Adrenal gland (tissue), 12 donors: ENCODE data around the gene TGFA. TPM values are rescaled to one million over a fixed set of nuclear protein-coding genes. Genes with fewer than 3 reads are reported as not detected.

Experiments
- DNase-seq, 7 donors: peaks; one replicate each; pipeline ENCODE4 v3.0.0-alpha.2; 2019 to 2020
- H3K27ac ChIP-seq, 5 donors: fragments of 200-600 bp; sonication (generic) in 4 of 5; 1 replicate in 3 of 5; 2 replicates in 2 of 5; pipeline versions ENCODE4 v1.5.1 to v1.8.0; 2016 to 2020; ENCODE audit warnings: mild to moderate bottlenecking in 1 of 5
- H3K27me3 ChIP-seq: fragments of 200-600 bp; 2 replicates; pipeline ENCODE4 v1.8.0; 2021
- H3K36me3 ChIP-seq, 2 donors: fragments of 200-600 bp; replicated peaks in 1 of 2; 1 replicate in 1 of 2; 2 replicates in 1 of 2; pipeline versions ENCODE4 v1.5.1 to v1.8.0; 2018 to 2022
- H3K4me1 ChIP-seq, 2 donors: fragments of 200-600 bp; replicated peaks in 1 of 2; 1 replicate in 1 of 2; 2 replicates in 1 of 2; pipeline versions ENCODE4 v1.5.1 to v1.8.0; 2018 to 2021
- H3K4me3 ChIP-seq, 4 donors: fragments of 200-600 bp; sonication (generic) in 3 of 4; one replicate each; pipeline ENCODE4 v1.5.1; 2016 to 2018
- H3K9me3 ChIP-seq, 3 donors: fragments of 200-600 bp; sonication (generic) in 1 of 3; replicated peaks in 1 of 3; 1 replicate in 2 of 3; 2 replicates in 1 of 3; pipeline versions ENCODE4 v1.5.1 to v1.8.0; 2016 to 2021
- CTCF ChIP-seq, 6 experiments: fragments of 450-650 bp in 4 of 6; fragments of 200-600 bp in 2 of 6; sonication (generic) in 1 of 6; IDR thresholded peaks; 1 replicate in 5 of 6; 2 replicates in 1 of 6; pipeline versions ENCODE4 v1.5.1 to v1.8.0; 2016 to 2021; ENCODE audit warnings: antibody characterized with exemption in 6 of 6, mild to moderate bottlenecking in 2 of 6, moderate library complexity in 1 of 6
- POLR2A ChIP-seq, 2 donors: fragments of 450-650 bp; IDR thresholded peaks; one replicate each; pipeline ENCODE4 v1.6.1; 2017; ENCODE audit warnings: antibody characterized with exemption in 2 of 2, mild to moderate bottlenecking in 2 of 2, moderate library complexity in 1 of 2
- WGBS, 4 donors: extraction: QIAGEN DNeasy Blood & Tissue Kit in 2 of 4; methylation state at CpG; one replicate each; pipeline versions ENCODE4 v1.1.5 to v1.1.7; 2013 to 2017; 5-methylcytosine and 5-hydroxymethylcytosine counted together
- intact Hi-C, 2 donors: fragments of 100-400 bp; cut with DNase I; formaldehyde crosslinking; loops; one replicate each; pipeline versions ENCODE4 v1.14.1 to v1.15.0; 2022 to 2023
- polyA plus RNA-seq, 3 donors: library from polyadenylated mRNA; stranded (reverse); fragments of 200-250 nt in 2 of 3; fragments of 350-450 nt in 1 of 3; fragmentation: Illumina TruSeq in 1 of 3; extraction: RNeasy Lipid Tissue Mini Kit (QIAGEN cat#74804) in 1 of 3; gene quantifications; one replicate each; pipeline ENCODE4 v1.2.3, GENCODE V29; 2013 to 2014
- total RNA-seq, 9 donors: library from RNA; depleted of rRNA in 4 of 9; stranded (reverse); fragments of >200 nt in 4 of 9; fragments of 120-200 nt in 1 of 9; fragmentation: NEBNext Ultra II Directional in 1 of 9; extraction: Animal tissue kit (Norgen Biotek cat#: 25700) in 1 of 9; gene quantifications; one replicate each; pipeline versions ENCODE4 v1.1.0 to v1.2.4, GENCODE V29; 2013 to 2023
- donor health status: healthy with polysubstance abuse.
- donor health status: Bipolar disorder and iron deficiency.
- donor health status: DM: yes; HTN: yes; CAD: no.
- donor health status: DM: no; HTN: no; CAD: no.
- donor health status: DM: no; HTN: no; CAD: no.
- donor health status: DM: yes; HTN: yes; CAD: no.

TGFA gene
- total and polyA plus RNA-seq, 12 donors, result 0.11 to 8.2 (median 0.75) TPM

GRCh38 chr2:70508711-70509462, 44.7 kb downstream of the TGFA start:
- DNase-seq, result no peak
- intact Hi-C loops, result no loop called here
- Histone ChIP-seq H3K4me1 (no peaks in the 10 kb centered on the region), H3K36me3 (no peaks in the 10 kb centered on the region), H3K27me3 (no peaks in the 10 kb centered on the region), H3K9me3 (no peaks in the 10 kb centered on the region), H3K27ac (no peak overlapping the region), H3K4me3 (no peak overlapping the region)
- 57 to 67% (median 62%) methylated on average over 7 of the region's 7 CpGs for WGBS, 4 donors
- TF ChIP-seq POLR2A (IDR thresholded peaks at IDR 0.05), result no peak
- TF ChIP-seq CTCF (IDR thresholded peaks at IDR 0.05), result no peak

GRCh38 chr2:70505613-70506391, 47.8 kb downstream of the TGFA start:
- no peak overlapping the region for H3K27ac ChIP-seq
- H3K4me1 ChIP-seq, result no peaks in the 10 kb centered on the region
- no peaks in the 10 kb centered on the region for H3K36me3 ChIP-seq
- 74 to 82% (median 76%) methylated on average over 8 of the region's 8 CpGs for WGBS, 4 donors
- H3K4me3 ChIP-seq, result no peak overlapping the region
- no peak for DNase-seq
- H3K9me3 ChIP-seq, result no peaks in the 10 kb centered on the region
- intact Hi-C loops, result no loop called here
- peaks cover 8% of the 10 kb centered on the region for H3K27me3 ChIP-seq
- TF ChIP-seq CTCF (IDR thresholded peaks at IDR 0.05), result no peak
- no peak for TF ChIP-seq POLR2A (IDR thresholded peaks at IDR 0.05)

DNA sequence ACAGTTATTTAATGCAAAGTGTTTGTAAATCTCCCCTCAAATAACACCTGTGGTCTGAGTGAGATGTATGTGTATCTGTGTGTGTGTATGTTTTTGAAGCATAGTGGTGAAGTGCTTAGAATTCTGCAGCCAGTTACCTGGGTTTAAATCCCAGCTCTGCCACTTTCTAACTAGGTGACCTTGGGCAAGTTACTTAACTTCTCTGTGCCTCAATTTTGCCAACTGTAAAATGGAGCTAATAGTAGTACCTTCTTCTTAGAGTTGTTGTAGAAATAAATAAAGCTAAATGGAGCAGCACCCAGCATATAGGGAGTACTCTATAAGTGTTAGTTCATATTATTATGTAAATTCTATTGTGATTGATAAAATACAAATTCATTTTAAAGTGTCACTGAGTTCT, 48.9 kb downstream of the TGFA start:
- peaks cover 8% of the 10 kb centered on the region for H3K27me3 ChIP-seq
- H3K4me3 ChIP-seq, result no peak overlapping the region
- DNase-seq, result no peak
- H3K9me3 ChIP-seq, result no peaks in the 10 kb centered on the region
- TF ChIP-seq CTCF (IDR thresholded peaks at IDR 0.05) (no peak), POLR2A (IDR thresholded peaks at IDR 0.05) (no peak)
- no peaks in the 10 kb centered on the region for H3K4me1 ChIP-seq
- H3K36me3 ChIP-seq, result no peaks in the 10 kb centered on the region
- intact Hi-C loops, result no loop called here
- H3K27ac ChIP-seq, result no peak overlapping the region

DNA sequence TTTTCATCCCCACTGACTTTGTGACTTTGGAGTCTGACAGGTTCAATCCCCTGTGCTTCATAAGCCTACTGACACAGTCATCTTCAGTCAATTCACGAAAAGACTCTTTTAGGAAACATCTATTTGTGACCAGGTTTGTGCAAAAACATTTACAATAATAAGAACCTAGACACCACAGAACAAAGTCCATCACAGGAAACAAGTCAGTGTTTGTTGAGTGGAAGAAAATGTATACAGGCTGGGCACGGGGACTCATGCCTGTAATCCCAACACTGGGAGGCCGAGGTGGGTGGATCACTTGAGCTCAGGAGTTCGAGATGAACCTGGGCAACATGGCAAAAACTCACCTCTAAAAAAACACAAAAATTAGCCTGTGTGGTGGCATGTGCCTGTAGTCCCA, 49.7 kb downstream of the TGFA start:
- Histone ChIP-seq H3K4me3 (no peak overlapping the region), H3K4me1 (no peaks in the 10 kb centered on the region), H3K27ac (no peak overlapping the region), H3K9me3 (no peaks in the 10 kb centered on the region), H3K27me3 (peaks cover 8% of the 10 kb centered on the region), H3K36me3 (no peaks in the 10 kb centered on the region)
- no peak for TF ChIP-seq POLR2A (IDR thresholded peaks at IDR 0.05)
- no peak for TF ChIP-seq CTCF (IDR thresholded peaks at IDR 0.05)
- no peak for DNase-seq
- 77 to 86% (median 85%) methylated on average over 4 of the region's 4 CpGs for WGBS, 4 donors
- intact Hi-C loops, result no loop called here
